ENCODE data around the gene ZNF155. TPM values are rescaled to one million over a fixed set of nuclear protein-coding genes. Genes with fewer than 3 reads are reported as not detected.
A peak's percentile ranks its signal among the peaks of the same experiment; 100 is the strongest.

Gene ZNF155
- polyA plus RNA-seq, 3 donors: 1.2 to 3.0 (median 1.4) TPM

GRCh38 chr19:43966079-43966694 is 17.8 kb upstream of the ZNF155 start:
- intact Hi-C loops (cut with micrococcal nuclease): no loop called here
- Histone ChIP-seq H3K9me3 (replicated peaks in 1 of 2; ENCODE audit: control insufficient read depth in 1 of 2, insufficient read depth in 1 of 2, low read length in 2 of 2) (peaks cover 37 to 92% of the 10 kb centered on the region in 2 donors), H3K9ac (ENCODE audit: insufficient read depth, low read length, poor library complexity, severe bottlenecking) (no peak overlapping the region), H3K4me3 (replicated peaks in 1 of 3; ENCODE audit: low read depth in 2 of 3, low read length in 3 of 3) (peak overlapping the region in 1 of 3 experiments; percentile 0), H3K27ac (ENCODE audit: low read depth in 1 of 2, low read length in 2 of 2) (no peak overlapping the region), H3K27me3 (ENCODE audit: control insufficient read depth in 2 of 2, insufficient read depth in 2 of 2, low read length in 2 of 2) (no peaks in the 10 kb centered on the region), H3K36me3 (replicated peaks in 1 of 2; ENCODE audit: control insufficient read depth in 1 of 2, insufficient read depth in 2 of 2, low read length in 2 of 2) (peaks cover 13 to 46% of the 10 kb centered on the region in 2 donors), H4K20me1 (ENCODE audit: insufficient read depth, low read length) (no peaks in the 10 kb centered on the region), H3K4me1 (ENCODE audit: control insufficient read depth in 1 of 2, insufficient read depth in 2 of 2, low read length in 2 of 2) (no peaks in the 10 kb centered on the region), H3K79me2 (ENCODE audit: insufficient read depth, low read length) (no peaks in the 10 kb centered on the region), H2AFZ (ENCODE audit: insufficient read depth, low read depth, low read length, poor library complexity, severe bottlenecking) (no peak overlapping the region), H3K4me2 (replicated peaks; ENCODE audit: extremely low read depth, low read length, poor library complexity, severe bottlenecking) (no peak overlapping the region)
- Mint-ChIP-seq H3K36me3 (peaks cover 25 to 35% of the 10 kb centered on the region in 2 donors), H3K4me3 (no peak overlapping the region), H3K27ac (no peak overlapping the region), H3K9me3 (peaks cover 39 to 87% (median 78%) of the 10 kb centered on the region in 7 donors), H3K27me3 (ENCODE audit: low read depth in 3 of 3) (no peaks in the 10 kb centered on the region), H3K4me1 (no peaks in the 10 kb centered on the region)
- no peak for DNase-seq
- no peak for TF ChIP-seq CTCF (IDR thresholded peaks at IDR 0.05)
- WGBS (ENCODE audit: insufficient coverage): 100% methylated on average over 1 of the region's 3 CpGs

DNA sequence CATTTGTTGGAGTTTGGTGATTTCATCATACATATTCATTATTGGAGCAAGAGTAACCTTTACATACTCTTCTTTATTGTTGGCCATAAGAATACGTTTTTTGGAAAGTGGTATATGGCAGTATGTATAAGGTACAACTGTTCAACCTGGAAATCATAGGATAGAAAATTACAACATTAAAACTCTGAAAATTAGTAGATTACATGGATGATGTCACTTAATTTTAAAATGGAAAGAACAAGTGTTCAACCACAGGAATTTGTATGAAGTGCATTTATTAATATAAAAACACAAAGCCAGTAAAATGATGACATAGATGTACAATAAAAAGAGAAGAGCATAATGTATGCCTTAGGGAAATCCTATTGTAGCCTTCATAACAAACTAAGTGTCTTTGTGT is 7.3 kb upstream of the ZNF155 start:
- Mint-ChIP-seq H3K27me3 (ENCODE audit: low read depth in 3 of 3) (no peaks in the 10 kb centered on the region), H3K4me1 (no peaks in the 10 kb centered on the region), H3K27ac (no peak overlapping the region), H3K9me3 (peaks cover 27 to 62% (median 58%) of the 10 kb centered on the region in 7 donors), H3K36me3 (no peaks in the 10 kb centered on the region), H3K4me3 (no peak overlapping the region)
- no peak for TF ChIP-seq CTCF (IDR thresholded peaks at IDR 0.05)
- Histone ChIP-seq H3K79me2 (ENCODE audit: insufficient read depth, low read length) (no peaks in the 10 kb centered on the region), H3K4me3 (replicated peaks in 1 of 3; ENCODE audit: low read depth in 2 of 3, low read length in 3 of 3) (no peak overlapping the region), H2AFZ (ENCODE audit: insufficient read depth, low read depth, low read length, poor library complexity, severe bottlenecking) (no peak overlapping the region), H3K4me2 (replicated peaks; ENCODE audit: extremely low read depth, low read length, poor library complexity, severe bottlenecking) (no peak overlapping the region), H3K9me3 (replicated peaks in 1 of 2; ENCODE audit: control insufficient read depth in 1 of 2, insufficient read depth in 1 of 2, low read length in 2 of 2) (peaks cover 18 to 71% of the 10 kb centered on the region in 2 donors), H3K27ac (ENCODE audit: low read depth in 1 of 2, low read length in 2 of 2) (no peak overlapping the region), H4K20me1 (ENCODE audit: insufficient read depth, low read length) (no peaks in the 10 kb centered on the region), H3K4me1 (ENCODE audit: control insufficient read depth in 1 of 2, insufficient read depth in 2 of 2, low read length in 2 of 2) (no peaks in the 10 kb centered on the region), H3K27me3 (ENCODE audit: control insufficient read depth in 2 of 2, insufficient read depth in 2 of 2, low read length in 2 of 2) (no peaks in the 10 kb centered on the region), H3K36me3 (replicated peaks in 1 of 2; ENCODE audit: control insufficient read depth in 1 of 2, insufficient read depth in 2 of 2, low read length in 2 of 2) (no peaks in the 10 kb centered on the region), H3K9ac (ENCODE audit: insufficient read depth, low read length, poor library complexity, severe bottlenecking) (no peak overlapping the region)
- no CpG with 5 or more reads among the region's 1 CpG for WGBS (ENCODE audit: insufficient coverage)
- intact Hi-C loops (cut with micrococcal nuclease): no loop called here
- DNase-seq: no peak

All from CD14-positive monocyte (primary cell).